Epithelial cell of esophagus (primary cell): ENCODE measurements around the gene SPEM3.
A peak's percentile ranks its signal among the peaks of the same experiment; 100 is the strongest.

Source experiments
- DNase-seq: peaks from one replicate; pipeline ENCODE4 v3.0.0; 2010; ENCODE audit warnings: low read depth
- H3K4me3 ChIP-seq: 2 replicates; pipeline ENCODE4 v1.5.1; 2011; ENCODE audit warnings: mild to moderate bottlenecking, low read length, control low read depth
- CTCF ChIP-seq: IDR thresholded peaks from 2 replicates; pipeline ENCODE4 v1.5.1; 2011; ENCODE audit warnings: low read depth, mild to moderate bottlenecking, low read length, control low read depth, inconsistent platforms; ENCODE audit not compliant: insufficient read depth; ENCODE audit errors: missing control alignments

Gene SPEM3

GRCh38 chr17:7475764-7476422, 47.2 kb downstream of the SPEM3 start:
- TF ChIP-seq CTCF: no peak
- DNase-seq: peak; percentile 78
- no peak overlapping the region for H3K4me3 ChIP-seq

- TF ChIP-seq CTCF: no peak
- peak overlapping the region; percentile 94 for H3K4me3 ChIP-seq
- DNase-seq: peak; percentile 93
Observed at GRCh38 chr17:7476494-7476893, 47.8 kb downstream of the SPEM3 start.

GRCh38 chr17:7476951-7477350, 48.3 kb downstream of the SPEM3 start:
- TF ChIP-seq CTCF: no peak
- no peak for DNase-seq
- H3K4me3 ChIP-seq: peak overlapping the region; percentile 94

GRCh38 chr17:7477392-7478275, 49.0 kb downstream of the SPEM3 start:
- peak overlapping the region; percentile 94 for H3K4me3 ChIP-seq
- peak; percentile 76 for DNase-seq
- TF ChIP-seq CTCF: no peak

- no peak for TF ChIP-seq CTCF
- DNase-seq: peak; percentile 27
- peak overlapping the region; percentile 94 for H3K4me3 ChIP-seq
Observed at GRCh38 chr17:7478276-7479212, 49.9 kb downstream of the SPEM3 start.

- no peak for TF ChIP-seq CTCF
- DNase-seq: peak; percentile 43
- H3K4me3 ChIP-seq: peak within 1 kb of the TSS; percentile 94
Observed at GRCh38 chr17:7479213-7480088, 50.8 kb downstream of the SPEM3 start, which contains the start of gene ZBTB4. TSS of gene ZBTB4 (minus strand) at chr17:7479631. CDS start at chr17:7466801, 12,830 bp downstream.
